ENCODE data around the gene NOP14.

NOP14 gene

GRCh38 chr4:2924765-2925301, 38.4 kb downstream of the NOP14 start:
- Histone ChIP-seq H3K79me2 (ENCODE audit: control insufficient read depth, low read length) (no peaks in the 10 kb centered on the region), H3K9me2 (replicated peaks; ENCODE audit: control insufficient read depth, low read length) (no peaks in the 10 kb centered on the region), H3K9me3 (ENCODE audit: control insufficient read depth, insufficient read depth, low read length) (no peaks in the 10 kb centered on the region), H3K4me3 (ENCODE audit: low read length) (no peak overlapping the region), H3K4me1 (ENCODE audit: control insufficient read depth, low read length) (peaks cover 11% of the 10 kb centered on the region), H3K27ac (ENCODE audit: low read depth, low read length) (no peak overlapping the region), H3F3A (ENCODE audit: control insufficient read depth, insufficient read depth) (peaks cover 2% of the 10 kb centered on the region; the same call in 1 of the 2 replicates), H3K4me2 (ENCODE audit: low read length) (no peak overlapping the region), H3K36me3 (ENCODE audit: control insufficient read depth, low read length) (peaks cover 12% of the 10 kb centered on the region), H4K20me1 (ENCODE audit: control insufficient read depth, insufficient read depth, low read depth, low read length) (no peaks in the 10 kb centered on the region), H3K27me3 (ENCODE audit: control insufficient read depth, low read length) (no peaks in the 10 kb centered on the region)
- TF ChIP-seq EZH2phosphoT487 (IDR thresholded peaks at IDR 0.05; ENCODE audit: borderline replicate concordance, low read length) = no peak
- TF ChIP-seq, protein P1, sequence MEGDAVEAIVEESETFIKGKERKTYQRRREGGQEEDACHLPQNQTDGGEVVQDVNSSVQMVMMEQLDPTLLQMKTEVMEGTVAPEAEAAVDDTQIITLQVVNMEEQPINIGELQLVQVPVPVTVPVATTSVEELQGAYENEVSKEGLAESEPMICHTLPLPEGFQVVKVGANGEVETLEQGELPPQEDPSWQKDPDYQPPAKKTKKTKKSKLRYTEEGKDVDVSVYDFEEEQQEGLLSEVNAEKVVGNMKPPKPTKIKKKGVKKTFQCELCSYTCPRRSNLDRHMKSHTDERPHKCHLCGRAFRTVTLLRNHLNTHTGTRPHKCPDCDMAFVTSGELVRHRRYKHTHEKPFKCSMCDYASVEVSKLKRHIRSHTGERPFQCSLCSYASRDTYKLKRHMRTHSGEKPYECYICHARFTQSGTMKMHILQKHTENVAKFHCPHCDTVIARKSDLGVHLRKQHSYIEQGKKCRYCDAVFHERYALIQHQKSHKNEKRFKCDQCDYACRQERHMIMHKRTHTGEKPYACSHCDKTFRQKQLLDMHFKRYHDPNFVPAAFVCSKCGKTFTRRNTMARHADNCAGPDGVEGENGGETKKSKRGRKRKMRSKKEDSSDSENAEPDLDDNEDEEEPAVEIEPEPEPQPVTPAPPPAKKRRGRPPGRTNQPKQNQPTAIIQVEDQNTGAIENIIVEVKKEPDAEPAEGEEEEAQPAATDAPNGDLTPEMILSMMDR (IDR thresholded peaks at IDR 0.05; ENCODE audit: low read depth, low read length, poor library complexity, severe bottlenecking) = no peak

DNA sequence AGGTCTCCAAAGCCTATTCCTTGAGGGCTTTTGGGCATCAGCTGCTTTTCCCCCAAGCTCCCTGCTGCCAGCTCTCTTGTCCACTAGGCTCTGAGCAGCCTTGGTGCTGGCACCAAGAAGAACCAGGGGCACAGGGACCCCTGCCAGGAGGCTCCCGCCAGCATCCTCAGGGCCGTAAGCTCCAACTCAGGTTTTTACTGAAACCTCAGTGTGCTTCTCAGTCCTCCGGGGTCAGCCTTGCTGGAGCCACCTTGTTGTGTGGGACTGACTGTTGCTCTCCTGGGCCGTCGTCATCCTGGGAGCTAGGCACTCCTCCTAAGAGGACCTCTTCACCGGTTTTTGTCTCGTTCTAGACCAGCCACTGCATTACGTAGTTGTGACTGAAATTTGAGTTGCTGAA, 38.9 kb downstream of the NOP14 start:
- H3K4me1 ChIP-seq (ENCODE audit: control insufficient read depth, low read length) = peaks cover 11% of the 10 kb centered on the region

GRCh38 chr4:2923668-2924173, 39.5 kb downstream of the NOP14 start:
- H3K4me2 ChIP-seq (ENCODE audit: low read length) = no peak overlapping the region

More for the DNA sequence above, 38.9 kb downstream of the NOP14 start:
- no peak overlapping the region for H3K27ac ChIP-seq (ENCODE audit: low read depth, low read length)
- H3K27me3 ChIP-seq (ENCODE audit: control insufficient read depth, low read length) = no peaks in the 10 kb centered on the region
- no peaks in the 10 kb centered on the region for H4K20me1 ChIP-seq (ENCODE audit: control insufficient read depth, insufficient read depth, low read depth, low read length)
- no peaks in the 10 kb centered on the region for H3K79me2 ChIP-seq (ENCODE audit: control insufficient read depth, low read length)
- H3K9me2 ChIP-seq (replicated peaks; ENCODE audit: control insufficient read depth, low read length) = no peaks in the 10 kb centered on the region
- peaks cover 6% of the 10 kb centered on the region; the same call in 1 of the 2 replicates for H3K36me3 ChIP-seq (ENCODE audit: control insufficient read depth, low read length)
- no peak overlapping the region for H3K4me2 ChIP-seq (ENCODE audit: low read length)
- H3K4me3 ChIP-seq (ENCODE audit: low read length) = no peak overlapping the region
- H3K9me3 ChIP-seq (ENCODE audit: control insufficient read depth, insufficient read depth, low read length) = no peaks in the 10 kb centered on the region
- H3F3A ChIP-seq (ENCODE audit: control insufficient read depth, insufficient read depth) = 0 out of 2 replicates have a peak, but pooled peaks cover 2% of the 10 kb centered on the region
- TF ChIP-seq, protein P1 (IDR thresholded peaks at IDR 0.05; ENCODE audit: low read depth, low read length, poor library complexity, severe bottlenecking) = no peak
- TF ChIP-seq EZH2phosphoT487 (IDR thresholded peaks at IDR 0.05; ENCODE audit: borderline replicate concordance, low read length) = no peak

More at GRCh38 chr4:2923668-2924173, 39.5 kb downstream of the NOP14 start:
- no peaks in the 10 kb centered on the region for H3K9me2 ChIP-seq (replicated peaks; ENCODE audit: control insufficient read depth, low read length)
- TF ChIP-seq EZH2phosphoT487 (IDR thresholded peaks at IDR 0.05; ENCODE audit: borderline replicate concordance, low read length) = no peak
- TF ChIP-seq, protein P1 (IDR thresholded peaks at IDR 0.05; ENCODE audit: low read depth, low read length, poor library complexity, severe bottlenecking) = no peak
- H3K9me3 ChIP-seq (ENCODE audit: control insufficient read depth, insufficient read depth, low read length) = no peaks in the 10 kb centered on the region
- H3K36me3 ChIP-seq (ENCODE audit: control insufficient read depth, low read length) = peaks cover 1% of the 10 kb centered on the region; the same call in 1 of the 2 replicates
- H4K20me1 ChIP-seq (ENCODE audit: control insufficient read depth, insufficient read depth, low read depth, low read length) = no peaks in the 10 kb centered on the region
- no peaks in the 10 kb centered on the region for H3K79me2 ChIP-seq (ENCODE audit: control insufficient read depth, low read length)
- H3K27me3 ChIP-seq (ENCODE audit: control insufficient read depth, low read length) = no peaks in the 10 kb centered on the region
- H3F3A ChIP-seq (ENCODE audit: control insufficient read depth, insufficient read depth) = 0 out of 2 replicates have a peak, but pooled peaks cover 2% of the 10 kb centered on the region
- H3K27ac ChIP-seq (ENCODE audit: low read depth, low read length) = no peak overlapping the region
- peaks cover 13% of the 10 kb centered on the region for H3K4me1 ChIP-seq (ENCODE audit: control insufficient read depth, low read length)
- H3K4me3 ChIP-seq (ENCODE audit: low read length) = no peak overlapping the region
